ENCODE results near the gene C16orf54.
"Not testable (repeated sequence)": the region's sequence is repeated elsewhere in the genome, so short reads cannot be mapped to it uniquely, and the experiment has no call there.

C16orf54 gene

GRCh38 chr16:29739927-29740629, 5.7 kb downstream of the C16orf54 start:
- DNase-seq, result not testable (repeated sequence)

- peak; percentile 37 for DNase-seq
Observed at GRCh38 chr16:29738514-29738913, 7.3 kb downstream of the C16orf54 start.

GRCh38 chr16:29737713-29738112, 8.1 kb downstream of the C16orf54 start:
- no peak for DNase-seq

GRCh38 chr16:29736764-29737163, 9.0 kb downstream of the C16orf54 start:
- no peak for DNase-seq

GRCh38 chr16:29736112-29736511, 9.7 kb downstream of the C16orf54 start:
- DNase-seq, result no peak

- no peak for DNase-seq
Observed at GRCh38 chr16:29734786-29735185, 11.0 kb downstream of the C16orf54 start.

- not testable (repeated sequence) for DNase-seq
Observed at GRCh38 chr16:29731768-29732601, 13.8 kb downstream of the C16orf54 start.

GRCh38 chr16:29730649-29731048, 15.1 kb downstream of the C16orf54 start:
- no peak for DNase-seq

GRCh38 chr16:29729116-29729521, 16.7 kb downstream of the C16orf54 start:
- DNase-seq, result no peak

GRCh38 chr16:29727452-29727851, 18.3 kb downstream of the C16orf54 start:
- no peak for DNase-seq

GRCh38 chr16:29726845-29727377, 18.9 kb downstream of the C16orf54 start:
- no peak for DNase-seq

GRCh38 chr16:29721167-29721879, 24.5 kb downstream of the C16orf54 start:
- DNase-seq, result not testable (repeated sequence)

GRCh38 chr16:29720703-29721102, 25.1 kb downstream of the C16orf54 start:
- DNase-seq, result no peak

- no peak for DNase-seq
Observed at GRCh38 chr16:29719063-29719462, 26.7 kb downstream of the C16orf54 start.

GRCh38 chr16:29717113-29717512, 28.7 kb downstream of the C16orf54 start:
- DNase-seq, result no peak

GRCh38 chr16:29714972-29715371, 30.8 kb downstream of the C16orf54 start:
- DNase-seq, result no peak

GRCh38 chr16:29714396-29714795, 31.4 kb downstream of the C16orf54 start:
- DNase-seq, result no peak

GRCh38 chr16:29712809-29713208, 33.0 kb downstream of the C16orf54 start:
- no peak for DNase-seq

- no peak for DNase-seq
Observed at GRCh38 chr16:29710227-29711219, 35.3 kb downstream of the C16orf54 start.

- DNase-seq, result not testable (repeated sequence)
Observed at GRCh38 chr16:29709657-29710056, 36.1 kb downstream of the C16orf54 start.

- DNase-seq, result no peak
Observed at GRCh38 chr16:29708917-29709600, 36.7 kb downstream of the C16orf54 start.

All from NK-92 treated with Interleukin-12 subunit alpha and Interleukin-12 subunit beta, amount 100 ng/mL, for 24 hours (cell line).